GM19328 (cell line): ENCODE data around the gene ATP2B2.
"Not testable (repeated sequence)": the region's sequence is repeated elsewhere in the genome, so short reads cannot be mapped to it uniquely, and the experiment has no call there.

Source experiments
- ATAC-seq: cut with Tn5 transposase; IDR thresholded peaks from one replicate; pipeline ENCODE4 v1.9.1; 2021; ENCODE audit warnings: mild to moderate bottlenecking, moderate library complexity; ENCODE audit not compliant: unreplicated experiment

The ATP2B2 gene

DNA sequence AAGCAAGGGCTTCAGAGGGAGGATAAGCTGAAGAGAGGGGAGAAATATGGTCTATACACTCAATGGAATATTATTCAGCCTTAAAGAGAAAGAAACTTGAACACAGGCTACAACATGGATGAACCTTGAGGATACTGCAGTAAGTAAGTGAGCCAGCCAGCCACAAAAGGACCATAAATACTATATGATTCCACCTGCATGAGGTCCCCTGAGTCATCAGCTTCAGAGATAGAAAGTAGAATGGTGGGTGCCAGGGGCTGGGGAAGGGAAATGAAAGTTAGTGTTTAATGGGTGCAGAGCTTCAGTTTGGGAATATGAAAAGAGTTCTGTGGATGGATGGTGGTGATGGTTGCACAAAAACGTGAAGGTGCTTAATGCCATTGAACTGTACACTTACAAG lies 116.0 kb downstream of the ATP2B2 start:
- no peak for ATAC-seq

DNA sequence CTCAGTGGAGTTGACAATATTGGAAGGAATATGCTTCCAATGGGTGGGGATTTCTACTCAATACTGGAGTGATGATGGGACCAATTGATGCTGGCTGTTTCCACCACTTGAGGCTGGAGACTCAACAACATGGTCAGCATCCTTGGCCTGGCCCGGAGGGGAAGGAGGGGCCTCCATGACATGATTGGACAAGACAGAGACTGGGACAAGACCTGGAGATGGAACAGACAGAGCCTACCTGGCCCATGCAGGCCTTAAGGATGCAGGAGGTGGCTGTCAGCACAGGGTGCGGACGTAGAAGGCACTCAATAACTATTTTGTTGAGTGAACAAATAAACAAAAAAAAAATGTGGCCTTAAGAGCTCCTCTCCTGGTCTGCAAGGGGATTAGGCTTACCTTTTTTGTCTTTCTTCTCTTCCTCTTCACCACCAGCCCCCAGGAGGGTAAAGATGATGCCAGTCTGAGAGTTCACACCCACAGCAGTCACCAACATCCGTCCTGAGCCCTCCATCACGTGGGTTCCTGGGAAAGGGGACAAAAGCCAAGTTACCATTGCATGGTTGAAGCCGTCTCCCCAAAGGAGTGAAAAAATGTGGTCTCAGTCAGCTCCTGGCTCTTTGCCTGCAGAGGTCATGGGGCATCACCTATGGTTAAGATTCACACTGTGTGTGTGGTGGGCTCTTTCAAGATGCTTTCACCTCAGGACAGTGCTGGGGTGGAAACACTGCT lies 117.3 kb downstream of the ATP2B2 start:
- ATAC-seq: no peak

DNA sequence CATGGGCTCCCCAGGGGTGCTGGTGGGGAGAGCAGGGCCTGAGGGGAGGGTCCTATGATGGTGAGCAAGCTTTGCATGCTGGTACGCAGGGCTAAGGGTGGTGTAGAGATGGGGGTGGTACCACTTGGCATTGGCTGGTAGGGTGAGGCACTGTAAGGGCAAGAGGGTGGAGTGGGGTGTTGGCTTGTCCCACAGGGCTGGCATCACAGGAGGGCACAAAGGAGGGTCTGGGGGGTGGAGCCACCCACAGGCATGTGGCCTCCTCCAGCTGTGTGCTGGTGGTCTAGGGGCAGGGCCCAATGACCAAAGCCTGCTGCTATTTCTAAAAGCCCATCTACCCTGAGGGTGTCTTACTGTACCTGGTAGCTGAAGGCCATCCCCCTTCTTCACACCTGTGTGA lies 119.3 kb downstream of the ATP2B2 start:
- no peak for ATAC-seq

DNA sequence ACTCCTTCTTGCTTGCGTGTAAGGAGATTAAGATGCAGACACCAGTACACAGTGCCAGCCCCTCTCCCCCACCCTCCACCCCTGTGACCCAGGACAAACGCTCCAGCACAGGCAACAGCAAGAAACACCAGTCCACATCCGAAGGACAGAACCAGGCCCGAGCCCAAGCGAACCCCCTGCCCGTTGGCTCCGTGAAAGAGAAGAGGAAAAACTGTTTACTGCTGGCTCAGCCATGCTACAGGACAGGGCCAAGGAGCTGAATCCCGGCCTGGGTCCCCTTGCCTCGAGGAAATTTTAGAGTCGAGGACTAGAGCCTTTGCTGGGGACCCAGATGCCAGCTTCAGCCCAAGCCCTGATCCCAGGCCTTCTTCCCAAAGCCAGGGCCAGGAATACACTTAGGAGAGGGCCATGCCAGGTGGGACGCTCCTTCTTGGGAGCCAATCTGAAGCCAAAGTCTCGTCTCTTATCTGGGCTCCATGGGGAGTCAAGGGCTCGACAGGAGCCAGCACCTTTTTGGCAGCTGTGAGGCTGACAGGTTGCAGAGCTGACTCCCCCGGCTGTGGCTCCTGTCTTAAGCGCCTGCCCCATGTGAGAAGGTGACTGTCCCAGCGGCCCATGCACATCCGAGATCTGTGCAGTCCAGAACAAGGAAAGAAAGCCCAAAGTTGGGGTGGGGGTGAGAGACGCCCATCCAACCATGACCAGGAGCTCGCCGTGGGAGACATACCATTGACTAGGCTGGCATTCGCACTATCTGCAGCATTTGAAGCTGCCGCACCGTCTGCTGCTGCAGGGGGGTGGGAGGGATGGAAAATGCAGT lies 120.6 kb downstream of the ATP2B2 start:
- ATAC-seq: no peak

DNA sequence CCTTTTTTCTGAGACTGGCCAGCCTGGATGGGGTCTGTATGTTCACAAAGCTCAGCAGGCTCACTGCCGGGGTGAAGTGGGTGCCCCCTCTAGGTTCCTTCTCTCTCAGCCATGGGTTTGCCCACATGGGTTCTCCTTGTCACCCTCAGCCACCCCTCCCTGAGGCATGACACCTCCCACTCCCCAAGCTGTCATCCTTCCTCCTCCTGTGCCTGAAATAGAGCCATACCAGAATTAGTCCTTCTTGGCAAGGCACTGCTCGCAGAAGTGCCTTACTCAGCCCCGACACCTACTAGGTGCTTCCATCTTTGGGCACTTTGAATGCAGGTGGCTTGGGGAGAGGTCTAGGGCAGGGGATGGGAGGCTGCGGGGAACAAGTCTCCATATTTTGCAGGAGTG lies 121.5 kb downstream of the ATP2B2 start:
- no peak for ATAC-seq

DNA sequence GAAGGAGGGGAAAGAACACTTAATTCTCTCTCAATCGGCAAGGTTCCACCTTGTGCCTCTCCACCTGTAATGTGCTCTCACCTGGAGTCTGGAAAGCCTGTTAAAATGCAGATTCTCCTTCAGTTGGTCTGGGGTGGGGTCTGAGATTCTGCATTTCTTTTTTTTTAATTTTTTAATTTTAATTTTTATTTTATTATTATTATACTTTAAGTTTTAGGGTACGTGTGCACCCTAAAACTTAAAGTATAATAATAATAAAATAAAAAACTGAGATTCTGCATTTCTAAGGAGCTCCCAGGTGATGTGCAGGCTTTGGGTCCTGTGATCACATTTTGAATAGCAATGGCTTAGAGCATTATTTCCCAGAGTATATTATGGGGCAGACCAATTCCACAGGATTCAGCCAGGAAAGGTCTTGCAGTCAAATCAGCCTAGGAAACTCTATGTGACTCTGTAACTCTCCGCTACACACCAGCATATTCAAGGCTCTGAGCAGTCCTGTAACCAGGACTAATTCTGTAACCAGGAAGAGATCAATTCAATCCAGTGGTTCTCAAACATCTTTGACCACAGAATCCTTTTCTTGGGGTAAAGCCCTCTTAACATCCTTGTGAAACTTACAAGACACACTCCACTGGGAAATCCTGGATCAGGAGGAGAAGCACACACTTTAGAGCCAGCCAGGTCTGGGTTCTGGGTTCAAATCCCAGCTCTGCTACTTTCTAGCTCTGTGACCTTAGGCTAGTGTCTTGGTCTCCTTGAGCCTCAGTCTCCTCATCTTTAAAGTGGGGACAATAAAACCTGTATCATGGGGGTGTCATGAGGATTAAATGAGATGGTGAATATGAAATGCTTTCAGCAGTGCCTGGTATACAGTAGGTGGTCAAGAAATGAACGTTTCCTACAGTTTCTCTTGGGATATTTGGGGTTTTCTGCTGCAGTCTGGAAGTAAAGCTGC lies 122.2 kb downstream of the ATP2B2 start:
- no peak for ATAC-seq

DNA sequence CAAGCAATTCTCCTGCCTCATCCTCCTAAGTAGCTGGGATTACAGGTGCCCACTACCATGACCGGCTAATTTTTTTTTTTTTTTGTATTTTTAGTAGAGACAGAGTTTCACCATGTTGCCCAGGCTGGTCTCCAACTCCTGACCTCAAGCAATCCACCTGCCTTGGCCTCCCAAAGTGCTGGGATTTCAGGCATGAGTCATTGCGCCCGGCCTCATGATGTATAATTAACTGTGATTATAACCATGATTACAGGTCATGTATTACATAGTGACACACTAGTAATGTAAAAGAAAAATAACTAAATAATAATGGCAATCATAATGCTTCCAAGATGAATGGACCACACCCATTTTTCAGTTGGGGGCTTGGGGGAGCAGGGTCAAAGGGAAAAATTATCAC lies 122.9 kb downstream of the ATP2B2 start:
- ATAC-seq: not testable (repeated sequence)

DNA sequence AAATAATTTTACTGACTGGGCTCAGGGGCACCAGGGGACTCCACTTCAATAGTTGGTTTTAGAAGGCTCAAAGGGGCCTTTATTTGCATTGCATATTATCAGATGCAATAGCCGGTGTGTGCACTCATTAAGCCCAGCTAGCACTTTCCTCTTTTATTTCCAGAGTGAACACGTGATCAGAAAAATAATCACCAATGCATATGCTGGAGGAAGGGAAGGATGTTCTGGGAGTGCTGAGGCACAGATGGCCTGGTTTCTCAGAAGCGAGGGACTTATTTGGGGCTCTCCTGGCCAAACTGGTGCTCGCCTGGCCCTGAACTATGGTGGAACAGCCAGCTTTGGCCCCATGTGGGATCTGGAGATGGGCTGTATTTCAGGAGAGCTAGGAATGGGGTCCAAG lies 124.0 kb downstream of the ATP2B2 start:
- ATAC-seq: no peak

DNA sequence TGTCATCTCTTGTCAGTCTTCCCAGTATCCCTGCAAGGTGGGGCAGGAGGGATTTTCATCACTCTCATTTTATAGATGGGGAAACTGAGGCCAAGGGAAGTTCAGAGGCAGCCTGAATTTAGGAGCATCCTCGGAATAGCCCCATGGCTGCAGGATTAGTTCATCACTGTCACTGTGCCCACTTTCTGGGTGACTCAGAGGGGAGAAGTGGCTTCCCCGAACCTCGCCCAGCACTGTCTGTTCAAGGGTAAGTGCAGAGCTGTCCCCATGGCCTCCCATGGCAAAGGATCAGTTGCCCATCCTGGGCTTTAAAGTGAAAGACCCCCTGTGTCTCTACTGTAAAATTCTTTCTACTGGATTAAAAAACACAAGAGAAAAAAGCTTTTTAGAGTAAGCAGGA lies 124.5 kb downstream of the ATP2B2 start:
- ATAC-seq: no peak

DNA sequence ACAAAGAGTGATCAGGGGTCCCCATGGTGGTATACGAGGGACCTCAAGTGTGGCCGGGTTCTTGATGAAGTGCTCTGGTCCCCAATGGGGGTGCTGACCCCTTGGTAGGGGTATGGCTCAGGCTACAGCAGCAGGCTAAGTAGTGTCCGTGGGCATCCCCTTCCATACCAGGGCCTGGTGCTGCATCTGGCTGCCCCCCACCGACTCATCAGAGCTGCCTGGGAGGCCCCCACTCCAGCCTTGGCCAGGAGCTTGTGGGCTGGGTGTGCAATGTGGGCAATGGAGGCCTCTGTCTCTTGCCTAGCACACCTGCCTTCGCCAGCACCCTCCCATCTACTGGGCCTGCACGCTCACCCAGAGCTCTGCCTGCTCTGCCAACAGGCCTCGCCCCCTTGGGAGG lies 125.4 kb downstream of the ATP2B2 start:
- ATAC-seq: no peak

DNA sequence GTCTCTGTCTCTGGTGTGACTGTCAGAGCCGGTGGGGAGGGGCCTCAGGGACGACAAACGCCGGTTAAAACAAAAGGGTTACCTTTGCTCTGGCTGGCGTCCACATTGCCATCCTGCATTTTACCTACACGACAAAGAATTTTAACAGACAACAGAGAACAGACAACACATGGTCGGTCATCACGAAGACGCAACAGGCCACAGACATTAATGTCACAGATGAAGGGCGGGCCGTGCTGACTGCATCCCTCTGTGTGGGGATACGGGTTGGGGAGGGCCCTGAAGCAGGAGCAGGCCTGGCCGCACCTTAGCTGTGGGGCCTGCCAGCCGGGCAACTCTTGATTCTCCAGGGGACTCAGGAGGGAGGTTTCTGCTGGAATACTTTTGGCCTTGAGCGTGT lies 126.2 kb downstream of the ATP2B2 start:
- no peak for ATAC-seq

DNA sequence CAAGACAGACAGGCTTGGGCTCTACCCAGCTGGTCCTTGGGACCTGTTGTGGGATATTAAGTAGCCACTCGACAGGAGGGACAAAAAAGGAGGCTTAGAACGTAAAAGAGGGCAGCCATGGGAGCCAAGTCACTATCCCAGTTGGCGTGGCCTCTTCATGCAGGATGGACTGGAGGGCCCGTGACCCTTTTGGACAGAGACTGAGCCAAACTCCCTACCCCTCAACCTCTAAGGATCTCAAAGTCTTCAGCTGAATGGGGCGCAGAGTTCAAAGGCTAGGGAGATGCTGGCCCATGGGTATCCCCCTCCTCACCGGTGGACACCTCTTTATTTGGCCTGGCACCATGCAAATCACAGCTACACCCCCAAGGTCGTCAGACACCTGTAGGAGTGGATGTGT lies 126.6 kb downstream of the ATP2B2 start:
- no peak for ATAC-seq

DNA sequence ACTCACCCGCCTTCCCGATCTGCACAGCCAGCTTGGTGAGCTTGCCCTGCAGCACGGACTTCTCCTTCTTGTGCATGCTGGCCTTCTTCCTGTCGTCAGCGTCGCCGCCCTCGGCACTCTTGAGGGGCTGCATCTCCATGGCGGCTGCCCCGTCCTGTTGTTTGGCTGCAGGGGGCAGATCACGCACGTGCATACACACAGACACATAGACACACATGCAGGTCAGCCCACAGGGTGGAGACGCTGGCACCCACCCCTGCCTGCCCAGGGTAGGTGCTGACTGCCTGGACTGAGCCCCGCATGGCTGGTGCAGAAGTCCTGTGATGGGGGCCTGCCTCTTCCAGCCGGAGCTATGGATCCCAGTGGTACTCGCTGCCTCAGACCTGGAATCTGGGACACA lies 127.1 kb downstream of the ATP2B2 start:
- ATAC-seq: no peak

DNA sequence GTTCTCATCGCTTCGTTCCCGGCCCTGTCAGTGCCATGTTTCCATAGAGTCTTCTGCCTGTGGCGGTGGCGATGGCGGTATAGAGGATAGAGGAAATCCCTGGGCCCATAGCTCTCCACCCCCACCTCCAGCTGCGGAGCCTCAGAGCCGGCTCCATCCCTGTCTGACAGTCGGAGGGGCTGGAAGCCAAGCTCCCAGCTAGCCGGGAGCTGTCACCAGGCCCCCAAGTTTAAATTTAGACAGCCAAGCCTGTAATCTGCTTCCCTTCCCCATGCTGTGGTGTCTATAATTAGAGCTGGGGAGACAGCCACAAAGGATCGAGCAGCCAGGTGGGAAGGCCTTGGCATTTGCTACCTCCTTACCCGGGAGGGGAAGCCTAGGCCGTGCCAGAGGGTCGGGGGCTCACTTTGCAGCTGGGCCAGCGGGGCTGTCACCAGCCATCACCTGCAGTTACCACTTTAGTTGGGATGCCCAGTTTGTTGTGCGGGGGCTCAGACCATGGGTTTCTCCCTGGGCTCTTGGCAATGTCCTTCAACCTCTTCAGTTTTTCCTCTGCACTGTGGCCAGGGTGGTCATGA lies 128.1 kb downstream of the ATP2B2 start:
- no peak for ATAC-seq

DNA sequence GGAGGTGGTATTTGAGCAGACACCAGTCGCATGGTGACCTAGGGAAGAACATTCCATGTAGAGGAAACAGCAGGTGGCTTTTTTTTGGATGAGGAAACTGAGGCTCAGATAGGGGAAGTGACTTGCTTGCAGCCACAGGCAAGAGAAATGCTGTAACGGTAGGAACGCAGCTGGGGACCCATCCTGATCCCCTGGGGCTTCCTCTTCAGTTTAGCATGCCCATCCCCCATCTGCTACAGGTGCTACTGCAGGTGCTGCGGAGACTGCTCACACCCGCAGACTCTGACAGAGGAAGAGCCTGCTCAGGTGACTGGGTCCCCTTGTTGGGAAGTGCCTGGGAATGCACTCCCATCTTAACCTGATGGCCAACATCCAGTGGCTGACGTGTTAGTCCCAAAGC lies 129.0 kb downstream of the ATP2B2 start:
- ATAC-seq: no peak

DNA sequence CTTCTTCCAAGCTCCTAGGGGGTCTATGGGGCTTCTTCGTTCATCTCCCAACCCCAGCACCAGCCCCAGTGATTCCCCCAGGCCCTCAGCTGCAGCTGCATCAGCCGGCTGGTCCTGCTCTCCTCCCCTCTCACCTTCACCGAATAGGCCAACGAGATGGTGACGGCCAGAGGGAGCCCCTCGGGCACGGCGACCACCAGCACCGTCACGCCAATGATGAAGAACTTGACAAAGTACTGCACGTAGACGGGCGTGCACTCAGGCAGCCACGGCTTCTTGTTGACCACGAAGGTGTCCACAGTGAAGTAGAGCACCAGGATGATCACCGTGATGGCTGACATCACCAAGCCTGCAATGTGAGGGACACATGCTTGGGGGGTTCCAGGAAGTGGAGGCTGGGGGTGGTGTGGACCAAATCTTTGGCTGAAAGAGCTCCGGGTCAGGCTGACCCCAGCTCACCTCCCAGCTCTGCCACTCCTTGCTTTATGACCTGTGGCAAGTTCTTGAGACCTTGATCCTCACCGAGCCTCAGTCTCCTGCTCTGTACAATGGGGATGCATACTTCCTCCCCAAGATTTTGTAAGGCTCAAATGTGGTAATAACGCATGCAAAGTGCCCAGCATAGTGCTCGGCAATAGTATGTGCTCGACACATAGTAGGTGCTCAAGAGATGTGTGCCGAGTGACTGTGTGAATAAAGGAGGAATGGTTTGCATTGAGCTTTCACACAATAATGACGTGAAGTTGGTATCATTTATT lies 129.9 kb downstream of the ATP2B2 start:
- ATAC-seq: no peak

DNA sequence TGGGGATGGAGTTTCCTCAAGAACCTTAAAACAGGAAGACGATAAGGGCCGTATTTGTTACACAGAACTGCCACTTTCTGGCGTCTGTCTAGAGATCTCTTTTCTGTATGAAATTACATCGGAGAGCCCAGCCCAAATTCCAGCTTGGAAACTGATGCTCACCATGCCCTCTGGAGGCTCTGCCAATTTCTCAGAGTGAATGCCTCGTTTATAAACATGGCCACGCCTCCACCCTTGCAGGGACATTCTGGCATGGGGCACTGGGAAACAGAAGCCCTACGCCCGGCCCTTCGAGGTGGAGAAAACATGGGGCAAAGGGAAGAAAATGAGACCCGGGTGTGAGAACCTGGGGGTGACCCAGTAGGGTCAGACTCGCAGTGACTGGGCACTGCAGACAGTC lies 131.1 kb downstream of the ATP2B2 start:
- no peak for ATAC-seq

DNA sequence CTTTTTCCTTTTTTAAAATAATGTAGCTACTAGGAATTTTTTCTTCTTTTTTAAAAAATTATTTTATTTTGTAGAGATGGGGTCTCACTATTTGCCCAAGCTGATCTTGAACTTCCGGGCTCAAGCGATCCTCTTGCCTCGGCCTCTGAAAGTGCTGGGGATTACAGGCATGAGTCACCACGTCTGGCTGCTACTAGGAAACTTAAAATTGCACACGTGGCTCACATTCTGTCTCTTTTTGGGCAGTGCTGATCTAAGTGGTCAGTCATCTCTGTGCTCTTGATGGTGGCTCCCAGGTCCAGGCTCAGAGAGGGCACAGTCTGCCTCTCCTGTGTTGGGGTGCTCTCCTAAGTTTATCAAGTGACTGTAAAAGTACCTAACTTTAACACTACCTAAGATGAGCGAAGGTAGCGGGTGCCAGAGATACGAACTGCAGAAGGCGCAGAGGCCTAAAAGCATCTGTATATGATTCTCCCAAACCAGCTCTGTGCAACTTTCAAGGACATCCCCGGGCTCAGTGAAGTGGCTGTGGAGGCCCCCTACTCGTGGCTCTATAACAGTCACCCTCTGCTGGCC lies 131.6 kb downstream of the ATP2B2 start:
- no peak for ATAC-seq

DNA sequence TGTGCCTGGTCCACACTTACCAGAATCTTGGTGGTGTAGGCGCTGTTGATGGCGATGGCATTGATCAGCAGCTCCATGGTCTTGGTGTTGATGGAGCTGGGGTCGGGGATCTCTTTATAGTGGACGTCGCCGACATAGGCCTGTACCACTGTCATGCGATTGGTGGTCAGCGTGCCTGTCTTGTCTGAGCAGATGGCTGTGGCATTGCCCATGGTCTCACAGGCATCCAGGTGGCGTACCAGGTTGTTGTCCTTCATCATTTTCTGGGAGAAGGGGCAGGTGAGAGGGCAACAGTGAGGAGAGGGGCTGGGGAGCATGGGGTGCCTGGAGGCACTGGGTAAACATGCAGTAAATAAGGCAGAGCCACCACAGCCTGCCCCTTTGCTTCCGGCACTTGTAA lies 133.6 kb downstream of the ATP2B2 start:
- ATAC-seq: no peak

DNA sequence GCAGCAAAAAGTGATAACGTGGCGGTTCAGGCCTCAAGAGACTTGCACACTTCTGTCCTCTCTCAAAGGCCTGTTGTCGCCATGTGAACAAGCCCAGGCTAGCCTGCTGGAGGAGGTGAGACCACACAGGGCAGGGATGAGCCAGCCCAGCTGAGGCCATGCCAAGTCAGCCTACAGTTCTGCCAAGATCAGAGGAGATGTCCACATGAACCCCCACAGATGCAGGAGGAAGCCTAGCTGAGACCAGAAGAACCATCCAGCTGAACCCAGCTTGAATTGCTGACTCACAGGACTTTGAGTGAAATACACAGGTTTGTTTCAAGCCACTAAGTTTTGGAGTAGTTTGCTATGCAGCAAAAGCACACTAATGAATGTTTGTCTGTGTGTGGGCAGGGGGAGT lies 134.2 kb downstream of the ATP2B2 start:
- ATAC-seq: no peak
